HG03066 (cell line): ENCODE measurements around the gene ALKBH3.
A peak's percentile ranks its signal among the peaks of the same experiment; 100 is the strongest.

Experiments used
- ATAC-seq: cut with Tn5 transposase; IDR thresholded peaks from one replicate; pipeline ENCODE4 v1.9.1; 2021; ENCODE audit warnings: low read depth; ENCODE audit not compliant: unreplicated experiment

Gene ALKBH3

GRCh38 chr11:43936076-43936475 is 55.4 kb downstream of the ALKBH3 start:
- no peak for ATAC-seq

GRCh38 chr11:43937434-43938411 is 57.1 kb downstream of the ALKBH3 start:
- ATAC-seq, result no peak

GRCh38 chr11:43941257-43941994 is 60.8 kb downstream of the ALKBH3 start:
- ATAC-seq, result no peak

GRCh38 chr11:43942662-43943371 is 62.2 kb downstream of the ALKBH3 start:
- ATAC-seq, result no peak

GRCh38 chr11:43943372-43943930 is 62.8 kb downstream of the ALKBH3 start:
- ATAC-seq, result no peak

GRCh38 chr11:43943931-43944751 is 63.5 kb downstream of the ALKBH3 start:
- no peak for ATAC-seq

GRCh38 chr11:43944761-43945311 is 64.2 kb downstream of the ALKBH3 start:
- ATAC-seq, result peak; percentile 45

GRCh38 chr11:43947003-43947500 is 66.4 kb downstream of the ALKBH3 start:
- no peak for ATAC-seq

- no peak for ATAC-seq
These were observed 67.2 kb downstream of the ALKBH3 start for GRCh38 chr11:43947815-43948214.

- no peak for ATAC-seq
These were observed 68.0 kb downstream of the ALKBH3 start for GRCh38 chr11:43948341-43949225.

- ATAC-seq, result no peak
These were observed 69.8 kb downstream of the ALKBH3 start for GRCh38 chr11:43950311-43950855.

GRCh38 chr11:43951231-43951630 is 70.6 kb downstream of the ALKBH3 start:
- no peak for ATAC-seq

- ATAC-seq, result no peak
These were observed 71.4 kb downstream of the ALKBH3 start for GRCh38 chr11:43952020-43952400.

- no peak for ATAC-seq
These were observed 72.0 kb downstream of the ALKBH3 start for GRCh38 chr11:43952401-43953342.

- ATAC-seq, result no peak
These were observed 72.9 kb downstream of the ALKBH3 start for GRCh38 chr11:43953521-43953920.

GRCh38 chr11:43954241-43954640 is 73.6 kb downstream of the ALKBH3 start:
- no peak for ATAC-seq
